Loucy (cell line): ENCODE data around the gene SMC3.

ENCODE experiments used
- H2AFZ ChIP-seq: fragments of 200-600 bp; sonication (generic); 2 replicates; pipeline ENCODE4 v1.6.0; 2016; ENCODE audit warnings: antibody characterized with exemption, mild to moderate bottlenecking, low read length, moderate library complexity
- H3F3A ChIP-seq: fragments of 200-600 bp; 2 replicates; pipeline ENCODE4 v1.6.0; 2016; ENCODE audit warnings: antibody characterized with exemption, low read depth, mild to moderate bottlenecking
- H3K27me3 ChIP-seq: fragments of 200-600 bp; sonication (generic); 2 replicates; pipeline ENCODE4 v1.6.1; 2014; ENCODE audit warnings: low read length, mild to moderate bottlenecking; ENCODE audit not compliant: insufficient read depth, poor library complexity, severe bottlenecking
- H3K36me3 ChIP-seq: fragments of 200-600 bp; sonication (generic); 2 replicates; pipeline ENCODE4 v1.6.1; 2016; ENCODE audit warnings: low read length; ENCODE audit not compliant: insufficient read depth
- H3K4me1 ChIP-seq: fragments of 200-600 bp; sonication (generic); 2 replicates; pipeline ENCODE4 v1.5.1; 2014; ENCODE audit warnings: low read length, mild to moderate bottlenecking; ENCODE audit not compliant: insufficient read depth, poor library complexity, severe bottlenecking
- H3K4me2 ChIP-seq: fragments of 200-600 bp; sonication (generic); 2 replicates; pipeline ENCODE4 v1.6.0; 2014; ENCODE audit warnings: antibody characterized with exemption, low read length, low read depth, mild to moderate bottlenecking; ENCODE audit not compliant: poor library complexity, severe bottlenecking
- H3K4me3 ChIP-seq: fragments of 200-600 bp; sonication (generic); 2 replicates; pipeline ENCODE4 v1.5.1; 2014; ENCODE audit warnings: low read length, mild to moderate bottlenecking, mixed read lengths; ENCODE audit not compliant: poor library complexity, severe bottlenecking
- H3K79me2 ChIP-seq: fragments of 200-600 bp; sonication (generic); 2 replicates; pipeline ENCODE4 v1.6.1; 2014; ENCODE audit warnings: low read length; ENCODE audit not compliant: insufficient read depth
- H3K9ac ChIP-seq: fragments of 200-600 bp; sonication (generic); 2 replicates; pipeline ENCODE4 v1.6.0; 2014; ENCODE audit warnings: mild to moderate bottlenecking, low read depth, low read length, moderate library complexity; ENCODE audit not compliant: poor library complexity, severe bottlenecking
- H3K9me2 ChIP-seq: fragments of 200-600 bp; sonication (generic); replicated peaks from 2 replicates; pipeline ENCODE4 v1.6.1; 2016; ENCODE audit warnings: low read depth, low read length, mixed read lengths
- H3K9me3 ChIP-seq: fragments of 200-600 bp; sonication (generic); 2 replicates; pipeline ENCODE4 v1.6.1; 2014; ENCODE audit warnings: mild to moderate bottlenecking, antibody characterized with exemption, low read length, low read depth; ENCODE audit not compliant: insufficient read depth
- H4K20me1 ChIP-seq: fragments of 200-600 bp; sonication (generic); 2 replicates; pipeline ENCODE4 v1.6.0; 2014; ENCODE audit warnings: antibody characterized with exemption, low read length, mild to moderate bottlenecking; ENCODE audit not compliant: insufficient read depth, poor library complexity, severe bottlenecking
- EZH2phosphoT487 ChIP-seq: fragments of 200-600 bp; IDR thresholded peaks from 2 replicates; pipeline ENCODE4 v1.6.1; 2018; ENCODE audit warnings: antibody characterized with exemption, mild to moderate bottlenecking, moderate library complexity, borderline replicate concordance
- TF ChIP-seq, protein P1 (sequence below): fragments of 200-600 bp; sonication (generic); conservative IDR thresholded peaks from 2 replicates; pipeline ENCODE4 v1.5.1; 2014; ENCODE audit warnings: mild to moderate bottlenecking, antibody characterized with exemption, low read length

Gene SMC3

DNA sequence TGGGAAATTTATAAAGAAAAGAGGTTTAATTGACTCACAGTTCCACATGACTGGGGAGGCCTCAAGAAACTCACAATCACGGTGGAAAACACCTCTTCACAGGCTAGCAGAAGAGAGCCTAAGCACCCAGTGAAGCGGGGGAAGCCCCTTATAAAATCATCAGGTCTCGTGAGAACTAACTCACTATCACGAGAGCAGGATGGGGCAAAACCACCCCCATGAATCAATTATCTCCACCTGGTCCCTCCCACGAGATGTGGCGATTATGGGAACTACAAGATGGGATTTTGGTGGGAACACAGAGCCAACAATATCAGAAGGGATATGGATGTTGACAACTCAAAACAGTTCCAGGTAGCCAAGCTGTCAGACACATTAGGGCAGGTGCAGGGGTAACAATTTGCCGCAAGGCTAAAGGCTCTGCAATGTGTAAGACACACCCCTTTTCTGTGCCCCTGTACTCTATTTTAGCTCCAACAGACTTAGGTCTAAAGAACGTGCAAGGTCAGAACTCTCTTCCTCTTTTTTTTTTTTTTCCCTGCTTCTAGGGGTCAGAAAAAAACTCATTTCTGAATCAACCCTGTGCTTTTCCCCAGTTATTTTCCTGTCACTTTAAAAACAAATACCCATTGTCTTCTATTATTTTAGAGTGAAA is 46.0 kb downstream of the SMC3 start:
- no peaks in the 10 kb centered on the region for H4K20me1 ChIP-seq
- H3K9me2 ChIP-seq: no peaks in the 10 kb centered on the region
- H3K79me2 ChIP-seq: no peaks in the 10 kb centered on the region
- H3K9ac ChIP-seq: no peak overlapping the region
- H2AFZ ChIP-seq: no peak overlapping the region
- no peaks in the 10 kb centered on the region for H3K4me1 ChIP-seq
- H3K27me3 ChIP-seq: no peaks in the 10 kb centered on the region
- TF ChIP-seq, protein P1, sequence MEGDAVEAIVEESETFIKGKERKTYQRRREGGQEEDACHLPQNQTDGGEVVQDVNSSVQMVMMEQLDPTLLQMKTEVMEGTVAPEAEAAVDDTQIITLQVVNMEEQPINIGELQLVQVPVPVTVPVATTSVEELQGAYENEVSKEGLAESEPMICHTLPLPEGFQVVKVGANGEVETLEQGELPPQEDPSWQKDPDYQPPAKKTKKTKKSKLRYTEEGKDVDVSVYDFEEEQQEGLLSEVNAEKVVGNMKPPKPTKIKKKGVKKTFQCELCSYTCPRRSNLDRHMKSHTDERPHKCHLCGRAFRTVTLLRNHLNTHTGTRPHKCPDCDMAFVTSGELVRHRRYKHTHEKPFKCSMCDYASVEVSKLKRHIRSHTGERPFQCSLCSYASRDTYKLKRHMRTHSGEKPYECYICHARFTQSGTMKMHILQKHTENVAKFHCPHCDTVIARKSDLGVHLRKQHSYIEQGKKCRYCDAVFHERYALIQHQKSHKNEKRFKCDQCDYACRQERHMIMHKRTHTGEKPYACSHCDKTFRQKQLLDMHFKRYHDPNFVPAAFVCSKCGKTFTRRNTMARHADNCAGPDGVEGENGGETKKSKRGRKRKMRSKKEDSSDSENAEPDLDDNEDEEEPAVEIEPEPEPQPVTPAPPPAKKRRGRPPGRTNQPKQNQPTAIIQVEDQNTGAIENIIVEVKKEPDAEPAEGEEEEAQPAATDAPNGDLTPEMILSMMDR: no peak
- no peak for TF ChIP-seq EZH2phosphoT487
- no peaks in the 10 kb centered on the region for H3F3A ChIP-seq
- no peaks in the 10 kb centered on the region for H3K9me3 ChIP-seq
- H3K4me3 ChIP-seq: no peak overlapping the region
- H3K36me3 ChIP-seq: no peaks in the 10 kb centered on the region
- H3K4me2 ChIP-seq: no peak overlapping the region

DNA sequence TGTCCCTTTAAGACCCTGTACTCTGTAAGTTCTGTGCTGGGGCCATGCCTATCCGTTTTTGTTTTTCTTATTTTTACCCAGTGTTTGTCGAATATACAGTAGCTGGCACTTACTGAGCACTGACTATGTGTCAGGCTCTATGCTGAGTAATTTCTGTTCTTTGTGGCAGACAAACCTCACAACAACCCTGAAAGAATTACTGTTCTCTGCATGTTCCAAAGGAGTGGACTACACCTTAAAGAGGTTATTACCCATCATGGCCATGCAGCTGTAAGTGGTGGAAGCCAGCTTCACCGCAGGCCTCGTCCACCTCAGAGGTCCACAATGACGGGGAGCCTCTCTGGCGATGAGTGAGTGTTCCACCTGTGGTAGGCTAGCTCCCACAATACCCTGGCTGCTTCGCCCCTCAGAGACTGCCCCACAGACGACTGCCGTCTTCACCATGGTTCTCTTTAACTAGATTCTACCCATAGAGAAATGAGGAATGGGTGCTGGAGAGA is 46.6 kb downstream of the SMC3 start:
- no peaks in the 10 kb centered on the region for H3K4me1 ChIP-seq
- no peaks in the 10 kb centered on the region for H3K27me3 ChIP-seq
- no peaks in the 10 kb centered on the region for H3K36me3 ChIP-seq
- H4K20me1 ChIP-seq: no peaks in the 10 kb centered on the region
- no peaks in the 10 kb centered on the region for H3K9me2 ChIP-seq
- TF ChIP-seq EZH2phosphoT487: no peak
- TF ChIP-seq, protein P1: no peak
- H3K9ac ChIP-seq: no peak overlapping the region
- H3K9me3 ChIP-seq: no peaks in the 10 kb centered on the region
- H2AFZ ChIP-seq: no peak overlapping the region
- H3K4me3 ChIP-seq: no peak overlapping the region
- H3F3A ChIP-seq: no peaks in the 10 kb centered on the region
- H3K79me2 ChIP-seq: no peaks in the 10 kb centered on the region
- H3K4me2 ChIP-seq: no peak overlapping the region

DNA sequence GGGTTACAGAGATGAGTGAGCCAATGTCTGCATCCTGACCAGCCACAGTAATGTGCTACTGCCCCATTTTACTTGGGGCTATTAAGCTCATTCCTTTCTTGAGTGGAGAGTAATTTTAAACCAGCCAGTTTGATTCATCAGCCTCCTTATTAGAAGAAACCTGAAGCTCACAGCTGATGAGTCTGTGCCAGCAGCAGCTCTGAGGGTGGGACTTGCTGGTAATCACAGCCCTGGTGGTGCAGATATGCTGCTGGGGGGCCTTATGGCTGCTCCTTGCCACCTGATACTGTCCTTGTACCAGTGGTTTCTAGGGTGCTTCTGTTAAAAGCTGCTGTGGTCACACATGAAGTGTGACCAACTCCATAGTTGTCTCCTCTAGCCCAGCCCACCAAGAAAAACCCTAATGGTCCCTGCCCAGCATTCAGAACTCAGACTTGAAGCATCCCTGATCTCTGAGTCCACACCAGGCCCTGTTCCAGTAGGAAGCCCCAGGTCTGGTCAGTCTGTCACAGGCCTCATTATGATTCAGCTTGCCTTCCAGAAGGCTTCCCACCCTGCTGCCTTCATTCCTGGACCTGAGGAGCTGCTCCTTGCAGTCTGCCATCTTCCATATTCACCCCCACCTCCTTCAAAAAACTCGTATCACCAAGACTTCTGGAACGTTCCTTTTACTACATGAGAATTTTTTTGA is 47.7 kb downstream of the SMC3 start:
- Histone ChIP-seq H4K20me1 (no peaks in the 10 kb centered on the region), H3K9me3 (no peaks in the 10 kb centered on the region), H2AFZ (no peak overlapping the region), H3K36me3 (no peaks in the 10 kb centered on the region), H3K4me3 (no peak overlapping the region), H3K9me2 (no peaks in the 10 kb centered on the region), H3K9ac (no peak overlapping the region), H3K27me3 (no peaks in the 10 kb centered on the region), H3F3A (no peaks in the 10 kb centered on the region), H3K79me2 (no peaks in the 10 kb centered on the region), H3K4me1 (no peaks in the 10 kb centered on the region), H3K4me2 (no peak overlapping the region)
- TF ChIP-seq EZH2phosphoT487: no peak
- TF ChIP-seq, protein P1: no peak
